Mesenchymal stem cell (in vitro differentiated cells and primary cell): ENCODE measurements around the gene NKX6-1.

Experiments
- DNase-seq: peaks from one replicate; pipeline ENCODE4 v3.0.0-alpha.2; 2013
- H2AFZ ChIP-seq: one replicate; pipeline ENCODE4 v1.6.1; 2013; ENCODE audit warnings: low read depth, mild to moderate bottlenecking, control low read depth, inconsistent platforms, low read length, moderate library complexity
- H2AK5ac ChIP-seq: 2 replicates; pipeline ENCODE4 v1.6.1; 2013; ENCODE audit warnings: low read length, moderate library complexity, mild to moderate bottlenecking, inconsistent platforms; ENCODE audit not compliant: severe bottlenecking
- H2BK120ac ChIP-seq: one replicate; pipeline ENCODE4 v1.6.1; 2013; ENCODE audit warnings: low read depth, mild to moderate bottlenecking, inconsistent platforms, low read length, moderate library complexity
- H2BK12ac ChIP-seq, 2 experiments: one replicate each; pipeline ENCODE4 v1.6.1; 2013; ENCODE audit warnings: inconsistent platforms in 2 of 2, low read length in 2 of 2, mild to moderate bottlenecking in 2 of 2, moderate library complexity in 2 of 2, control low read depth in 1 of 2
- H2BK15ac ChIP-seq: one replicate; pipeline ENCODE4 v1.6.1; 2013; ENCODE audit warnings: mild to moderate bottlenecking, low read depth, inconsistent platforms; ENCODE audit not compliant: poor library complexity, severe bottlenecking
- H2BK5ac ChIP-seq: 2 replicates; pipeline ENCODE4 v1.6.1; 2013; ENCODE audit warnings: low read depth, mild to moderate bottlenecking, low read length, control low read depth, inconsistent platforms; ENCODE audit not compliant: poor library complexity, severe bottlenecking
- H3K14ac ChIP-seq, 2 experiments: one replicate each; pipeline ENCODE4 v1.6.1; 2013; ENCODE audit warnings: inconsistent platforms in 2 of 2, low read length in 2 of 2, control low read depth in 1 of 2, mild to moderate bottlenecking in 1 of 2, moderate library complexity in 1 of 2
- H3K18ac ChIP-seq, 2 experiments: one replicate each; pipeline ENCODE4 v1.6.1; 2013; ENCODE audit warnings: inconsistent platforms in 2 of 2, low read length in 2 of 2, control low read depth in 1 of 2, low read depth in 1 of 2, mild to moderate bottlenecking in 1 of 2
- H3K23ac ChIP-seq, 2 experiments: one replicate each; pipeline ENCODE4 v1.6.1; 2013; ENCODE audit warnings: inconsistent platforms in 2 of 2, low read length in 2 of 2, mild to moderate bottlenecking in 2 of 2, moderate library complexity in 2 of 2, control low read depth in 1 of 2
- H3K27ac ChIP-seq: 2 replicates; pipeline ENCODE4 v1.5.1; 2013; ENCODE audit warnings: mild to moderate bottlenecking, moderate library complexity, low read length, control low read depth, inconsistent platforms; ENCODE audit not compliant: poor library complexity, severe bottlenecking
- H3K27me3 ChIP-seq, 2 experiments: 2 replicates each; pipeline versions ENCODE4 v1.6.1 to v1.7.0; 2013; ENCODE audit warnings: low read length in 2 of 2, mild to moderate bottlenecking in 2 of 2, moderate library complexity in 2 of 2, control low read depth in 1 of 2, inconsistent platforms in 1 of 2; ENCODE audit not compliant: control insufficient read depth in 1 of 2, insufficient read depth in 1 of 2
- H3K36me3 ChIP-seq, 2 experiments: 2 replicates each; pipeline versions ENCODE4 v1.6.1 to v1.7.0; 2013; ENCODE audit warnings: low read length in 2 of 2, control low read depth in 1 of 2, inconsistent platforms in 1 of 2, low read depth in 1 of 2, mild to moderate bottlenecking in 1 of 2; ENCODE audit not compliant: insufficient read depth in 2 of 2, control insufficient read depth in 1 of 2
- H3K4ac ChIP-seq, 2 experiments: one replicate each; pipeline ENCODE4 v1.6.1; 2013; ENCODE audit warnings: inconsistent platforms in 2 of 2, low read length in 2 of 2, mild to moderate bottlenecking in 2 of 2, moderate library complexity in 2 of 2, control low read depth in 1 of 2, low read depth in 1 of 2
- H3K4me1 ChIP-seq: 2 replicates; pipeline ENCODE4 v1.6.1; 2013; ENCODE audit warnings: low read depth, low read length, control low read depth; ENCODE audit not compliant: control insufficient read depth, insufficient read depth
- H3K4me2 ChIP-seq: 2 replicates; pipeline ENCODE4 v1.6.1; 2013; ENCODE audit warnings: low read length, mild to moderate bottlenecking, inconsistent platforms; ENCODE audit not compliant: poor library complexity, severe bottlenecking
- H3K4me3 ChIP-seq, 2 experiments: 2 replicates each; pipeline versions ENCODE4 v1.5.1 to v1.7.0; 2013; ENCODE audit warnings: low read length in 2 of 2, mild to moderate bottlenecking in 2 of 2, control low read depth in 1 of 2, low read depth in 1 of 2; ENCODE audit not compliant: insufficient read depth in 1 of 2
- H3K79me1 ChIP-seq: replicated peaks from 2 replicates; pipeline ENCODE4 v1.6.1; 2013; ENCODE audit warnings: mild to moderate bottlenecking, control low read depth, low read length, inconsistent platforms; ENCODE audit not compliant: poor library complexity, severe bottlenecking
- H3K9ac ChIP-seq: 2 replicates; pipeline ENCODE4 v1.7.0; 2013; ENCODE audit warnings: mild to moderate bottlenecking, low read length, moderate library complexity
- H3K9me3 ChIP-seq: 2 replicates; pipeline ENCODE4 v1.7.0; 2013; ENCODE audit warnings: mild to moderate bottlenecking, low read length; ENCODE audit not compliant: control insufficient read depth
- H4K8ac ChIP-seq: one replicate; pipeline ENCODE4 v1.6.1; 2013; ENCODE audit warnings: inconsistent platforms, mild to moderate bottlenecking, low read length, moderate library complexity
- H4K91ac ChIP-seq: one replicate; pipeline ENCODE4 v1.6.1; 2013; ENCODE audit warnings: mild to moderate bottlenecking, low read length, inconsistent platforms
- WGBS: methylation state at CpG from one replicate; pipeline ENCODE4 v1.1.7; 2013; ENCODE audit warnings: mixed read lengths; 5-methylcytosine and 5-hydroxymethylcytosine counted together

Gene NKX6-1

GRCh38 chr4:84507941-84508340 is 8.8 kb upstream of the NKX6-1 start:
- Histone ChIP-seq H3K4me2 (no peak overlapping the region), H3K4me3 (no peak overlapping the region), H2AK5ac (no peak overlapping the region), H3K36me3 (no peaks in the 10 kb centered on the region), H3K79me1 (no peaks in the 10 kb centered on the region), H2BK120ac (no peak overlapping the region), H2BK5ac (no peak overlapping the region), H2BK15ac (no peak overlapping the region), H3K4me1 (no peaks in the 10 kb centered on the region), H2BK12ac (no peak overlapping the region), H3K9ac (no peak overlapping the region), H3K27me3 (peaks cover 23 to 77% of the 10 kb centered on the region in 2 experiments), H3K27ac (no peak overlapping the region), H2AFZ (no peak overlapping the region), H3K4ac (no peak overlapping the region), H4K8ac (no peak overlapping the region), H4K91ac (no peak overlapping the region), H3K18ac (no peak overlapping the region), H3K14ac (no peak overlapping the region), H3K23ac (no peak overlapping the region), H3K9me3 (no peaks in the 10 kb centered on the region)
- 72% methylated on average over 4 of the region's 5 CpGs for WGBS
- DNase-seq = no peak

- Histone ChIP-seq H3K79me1 (no peaks in the 10 kb centered on the region), H2BK120ac (no peak overlapping the region), H3K9me3 (no peaks in the 10 kb centered on the region)
These were observed 5.7 kb upstream of the NKX6-1 start for GRCh38 chr4:84504821-84505220.

GRCh38 chr4:84503495-84504437 is 4.7 kb upstream of the NKX6-1 start:
- Histone ChIP-seq H3K9ac (no peak overlapping the region), H3K4me1 (peaks cover 14% of the 10 kb centered on the region), H3K79me1 (no peaks in the 10 kb centered on the region), H3K4me3 (no peak overlapping the region), H4K91ac (no peak overlapping the region), H3K9me3 (no peaks in the 10 kb centered on the region), H3K4me2 (no peak overlapping the region), H3K14ac (no peak overlapping the region), H2BK15ac (no peak overlapping the region), H3K18ac (no peak overlapping the region), H2AFZ (no peak overlapping the region), H3K36me3 (no peaks in the 10 kb centered on the region), H4K8ac (no peak overlapping the region), H2BK12ac (no peak overlapping the region), H3K27me3 (peaks cover 57 to 91% of the 10 kb centered on the region in 2 experiments), H2BK120ac (no peak overlapping the region), H3K4ac (no peak overlapping the region), H3K23ac (no peak overlapping the region), H2BK5ac (no peak overlapping the region), H3K27ac (no peak overlapping the region), H2AK5ac (no peak overlapping the region)
- WGBS = 20% methylated on average over 18 of the region's 19 CpGs
- DNase-seq = peak; percentile 73

More at GRCh38 chr4:84504821-84505220, 5.7 kb upstream of the NKX6-1 start:
- Histone ChIP-seq H3K14ac (no peak overlapping the region), H4K91ac (no peak overlapping the region), H2AK5ac (no peak overlapping the region), H3K23ac (no peak overlapping the region), H3K27me3 (peaks cover 54 to 89% of the 10 kb centered on the region in 2 experiments), H3K4me3 (no peak overlapping the region), H3K18ac (no peak overlapping the region), H4K8ac (no peak overlapping the region), H2BK12ac (no peak overlapping the region), H3K9ac (no peak overlapping the region), H2BK5ac (no peak overlapping the region), H2AFZ (no peak overlapping the region), H3K36me3 (no peaks in the 10 kb centered on the region), H2BK15ac (no peak overlapping the region), H3K4me1 (peaks cover 4% of the 10 kb centered on the region), H3K4ac (no peak overlapping the region), H3K27ac (no peak overlapping the region), H3K4me2 (no peak overlapping the region)
- WGBS = no CpG with 5 or more reads among the region's 2 CpGs
- no peak for DNase-seq

GRCh38 chr4:84502955-84503373 is 3.9 kb upstream of the NKX6-1 start:
- Histone ChIP-seq H3K9ac (no peak overlapping the region), H3K4me3 (no peak overlapping the region), H2BK15ac (no peak overlapping the region), H2AFZ (no peak overlapping the region), H2AK5ac (no peak overlapping the region), H3K79me1 (no peaks in the 10 kb centered on the region), H3K36me3 (no peaks in the 10 kb centered on the region), H3K23ac (no peak overlapping the region), H3K4me2 (no peak overlapping the region), H3K27me3 (peaks cover 61 to 92% of the 10 kb centered on the region in 2 experiments), H2BK12ac (no peak overlapping the region), H3K4ac (no peak overlapping the region), H3K18ac (no peak overlapping the region), H3K27ac (no peak overlapping the region), H3K4me1 (peaks cover 20% of the 10 kb centered on the region), H2BK5ac (no peak overlapping the region), H4K8ac (no peak overlapping the region), H3K9me3 (no peaks in the 10 kb centered on the region), H4K91ac (no peak overlapping the region), H3K14ac (no peak overlapping the region), H2BK120ac (no peak overlapping the region)
- WGBS = 5% methylated on average over 17 of the region's 18 CpGs
- no peak for DNase-seq
